IMR-90 (cell line): ENCODE results near the gene CALN1. TPM values are rescaled to one million over a fixed set of nuclear protein-coding genes. Genes with fewer than 3 reads are reported as not detected.
"Not testable (repeated sequence)": the region's sequence is repeated elsewhere in the genome, so short reads cannot be mapped to it uniquely, and the experiment has no call there.

Source experiments
- ATAC-seq: fragments of 200-7000 bp; cut with Tn5 transposase; 2 replicates; pipeline ENCODE4 v1.9.1; 2020; ENCODE audit warnings: low read depth, mild to moderate bottlenecking, moderate library complexity
- BruUV-seq: library from RNA; stranded (reverse); fragments of 400-500 nt; replicated peaks from 2 replicates; lab custom pipeline; 2021; lab: Mats Ljungman, UMichigan
- CTCF ChIA-PET: fragments of 300-600 bp; formaldehyde crosslinking; extraction: SDS; loops from one replicate; lab custom pipeline; 2021; ENCODE audit warnings: antibody characterized with exemption; lab: Yijun Ruan, JAX
- POLR2A ChIA-PET: fragments of 300-600 bp; sonication (Branson Sonifier 250); formaldehyde crosslinking; loops from one replicate; lab custom pipeline; 2022; ENCODE audit warnings: antibody characterized with exemption; ENCODE audit not compliant: unreplicated experiment; lab: Charles Lee
- DNase-seq: peaks from one replicate; pipeline ENCODE4 v3.0.0; 2013
- H2AFZ ChIP-seq: replicated peaks from 2 replicates; pipeline ENCODE3; 2013; ENCODE audit warnings: low read length, mild to moderate bottlenecking; ENCODE audit not compliant: poor library complexity
- H2AK5ac ChIP-seq: 2 replicates; pipeline ENCODE4 v1.6.1; 2013; ENCODE audit warnings: low read depth, low read length, inconsistent platforms
- H2AK9ac ChIP-seq: replicated peaks from 2 replicates; pipeline ENCODE3; 2013; ENCODE audit warnings: mild to moderate bottlenecking, low read depth, low read length, moderate library complexity; ENCODE audit not compliant: poor library complexity
- H2BK120ac ChIP-seq: 2 replicates; pipeline ENCODE4 v1.6.1; 2013; ENCODE audit warnings: low read depth, low read length, inconsistent platforms
- H2BK15ac ChIP-seq: 3 replicates; pipeline ENCODE4 v1.6.1; 2013; ENCODE audit warnings: low read depth, low read length, inconsistent platforms
- H2BK20ac ChIP-seq: 2 replicates; pipeline ENCODE4 v1.6.1; 2013; ENCODE audit warnings: low read depth, mild to moderate bottlenecking, inconsistent platforms, low read length, moderate library complexity
- H2BK5ac ChIP-seq: 2 replicates; pipeline ENCODE4 v1.6.1; 2013; ENCODE audit warnings: mild to moderate bottlenecking, low read depth, low read length, inconsistent platforms; ENCODE audit not compliant: poor library complexity, severe bottlenecking
- H3K14ac ChIP-seq: replicated peaks from 2 replicates; pipeline ENCODE4 v1.6.1; 2013; ENCODE audit warnings: low read depth, low read length, inconsistent platforms
- H3K18ac ChIP-seq: 2 replicates; pipeline ENCODE4 v1.6.1; 2013; ENCODE audit warnings: low read depth, low read length, control low read depth
- H3K23ac ChIP-seq: 2 replicates; pipeline ENCODE4 v1.6.1; 2013; ENCODE audit warnings: low read depth, low read length, inconsistent platforms
- H3K27ac ChIP-seq: 2 replicates; pipeline ENCODE4 v1.5.1; 2013; ENCODE audit warnings: mild to moderate bottlenecking, control low read depth, low read length; ENCODE audit not compliant: insufficient read depth
- H3K27me3 ChIP-seq: 2 replicates; pipeline ENCODE4 v1.6.1; 2013; ENCODE audit warnings: low read length; ENCODE audit not compliant: control insufficient read depth, insufficient read depth
- H3K36me3 ChIP-seq: 2 replicates; pipeline ENCODE4 v1.6.1; 2013; ENCODE audit warnings: low read length, mixed read lengths; ENCODE audit not compliant: control insufficient read depth, insufficient read depth
- H3K4ac ChIP-seq: 2 replicates; pipeline ENCODE4 v1.6.1; 2013; ENCODE audit warnings: low read depth, low read length, inconsistent platforms
- H3K4me1 ChIP-seq: 2 replicates; pipeline ENCODE4 v1.6.1; 2013; ENCODE audit warnings: low read length, mixed read lengths; ENCODE audit not compliant: control insufficient read depth, insufficient read depth
- H3K4me2 ChIP-seq: 2 replicates; pipeline ENCODE4 v1.6.1; 2013; ENCODE audit warnings: low read depth, mild to moderate bottlenecking, control low read depth, low read length, moderate library complexity
- H3K4me3 ChIP-seq: 2 replicates; pipeline ENCODE4 v1.5.1; 2013; ENCODE audit warnings: low read depth, mild to moderate bottlenecking, control low read depth, low read length, moderate library complexity; ENCODE audit not compliant: insufficient read depth
- H3K56ac ChIP-seq: 2 replicates; pipeline ENCODE4 v1.6.1; 2013; ENCODE audit warnings: low read length, inconsistent platforms; ENCODE audit not compliant: insufficient read depth; ENCODE audit errors: extremely low read depth
- H3K79me1 ChIP-seq, 2 experiments: 2 replicates each; pipeline ENCODE4 v1.6.1; 2013; ENCODE audit warnings: low read length in 2 of 2, inconsistent platforms in 1 of 2, low read depth in 1 of 2
- H3K9ac ChIP-seq: 2 replicates; pipeline ENCODE4 v1.6.1; 2013; ENCODE audit warnings: low read depth, low read length, control low read depth
- H3K9me1 ChIP-seq: 2 replicates; pipeline ENCODE4 v1.6.1; 2013; ENCODE audit warnings: low read length, inconsistent platforms; ENCODE audit not compliant: insufficient read depth
- H3K9me3 ChIP-seq: 2 replicates; pipeline ENCODE4 v1.6.1; 2013; ENCODE audit warnings: low read length; ENCODE audit not compliant: control insufficient read depth, insufficient read depth
- H4K20me1 ChIP-seq: 2 replicates; pipeline ENCODE4 v1.6.1; 2013; ENCODE audit warnings: low read length, inconsistent platforms; ENCODE audit not compliant: insufficient read depth
- H4K5ac ChIP-seq: 2 replicates; pipeline ENCODE4 v1.6.1; 2013; ENCODE audit warnings: mild to moderate bottlenecking, low read depth, low read length, control low read depth
- H4K8ac ChIP-seq, 2 experiments: 2 replicates each; pipeline ENCODE4 v1.6.1; 2013; ENCODE audit warnings: low read depth in 2 of 2, low read length in 2 of 2, control low read depth in 1 of 2, inconsistent platforms in 1 of 2
- H4K91ac ChIP-seq: 2 replicates; pipeline ENCODE4 v1.6.1; 2013; ENCODE audit warnings: low read depth, low read length, inconsistent platforms; ENCODE audit not compliant: insufficient read depth
- CEBPB ChIP-seq: IDR thresholded peaks from 2 replicates; pipeline ENCODE4 v1.6.1; 2012; ENCODE audit warnings: low read depth, low read length, improper control_type of control experiment
- WGBS, 2 experiments: methylation state at CpG; one replicate each; pipeline versions ENCODE4 v1.1.5 to v1.1.7; 2013; ENCODE audit warnings: missing lambda C conversion rate in 2 of 2; ENCODE audit not compliant: insufficient read length in 1 of 2; ENCODE audit errors: extremely low coverage in 2 of 2; 5-methylcytosine and 5-hydroxymethylcytosine counted together
- dilution Hi-C: fragments of 300-500 bp; cut with HindIII; formaldehyde crosslinking; loops from one replicate; pipeline ENCODE4 v1.14.3; 2018; ENCODE audit warnings: low sequenced_read_pairs; ENCODE audit not compliant: unreplicated experiment
- in situ Hi-C: fragments of 300-500 bp; cut with MboI; formaldehyde crosslinking; loops from 3 replicates; pipeline ENCODE4 v1.14.3; 2019; ENCODE audit warnings: low sequenced_read_pairs, inconsistent platforms, mixed read lengths
- intact Hi-C: fragments of 100-400 bp; cut with micrococcal nuclease; formaldehyde crosslinking; loops from 2 replicates; pipeline ENCODE4 v1.10.0; 2022
- polyA plus RNA-seq, 3 experiments: library from polyadenylated mRNA; depleted of rRNA; stranded (reverse); fragments of >200 nt; gene quantifications; 2 replicates each; pipeline ENCODE4 v1.2.3, GENCODE V29; 2012; ENCODE audit warnings: low replicate concordance in 1 of 3
- total RNA-seq: library from RNA; depleted of rRNA; stranded (reverse); fragments of >200 nt; gene quantifications from 2 replicates; pipeline ENCODE4 v1.2.3, GENCODE V29; 2012

The CALN1 gene
- total and polyA plus RNA-seq, 2 of the 4 experiments (the other 2 are of a cell fraction) = not detected

- H4K5ac ChIP-seq, H4K91ac ChIP-seq, H3K18ac ChIP-seq, DNase-seq, intact Hi-C loops, H3K4me2 ChIP-seq, H2AK5ac ChIP-seq, H2BK15ac ChIP-seq, H3K27ac ChIP-seq, dilution Hi-C loops, H2BK5ac ChIP-seq, H3K9me1 ChIP-seq, H3K27me3 ChIP-seq, ATAC-seq, POLR2A ChIA-PET, H4K20me1 ChIP-seq, H2AK9ac ChIP-seq, H2AFZ ChIP-seq, H3K4ac ChIP-seq, H3K4me1 ChIP-seq, H3K79me1 ChIP-seq, H3K36me3 ChIP-seq, H2BK20ac ChIP-seq, H3K9me3 ChIP-seq, in situ Hi-C loops, CTCF ChIA-PET, BruUV-seq, H3K23ac ChIP-seq, H4K8ac ChIP-seq, H3K14ac ChIP-seq, H3K9ac ChIP-seq, H3K4me3 ChIP-seq, H2BK120ac ChIP-seq, H3K56ac ChIP-seq: not testable (repeated sequence)
- TF ChIP-seq CEBPB = peak; percentile 26; the same call in 1 of the 2 replicates
- no CpG with 5 or more reads among the region's 1 CpG for WGBS, 2 experiments
Observed at GRCh38 chr7:72065764-72066163, 346.4 kb downstream of the CALN1 start.
